A549 (cell line): ENCODE results near the gene CRNKL1. TPM values are rescaled to one million over a fixed set of nuclear protein-coding genes. Genes with fewer than 3 reads are reported as not detected.
A peak's percentile ranks its signal among the peaks of the same experiment; 100 is the strongest.

Experiments
- ATAC-seq, 2 experiments: fragments of 200-7000 bp in 1 of 2; fragments of >200 bp in 1 of 2; cut with Nextera tagmentation in 1 of 2; cut with Tn5 transposase in 1 of 2; 3 replicates each; pipeline versions ENCODE4 v1.8.0 to v1.9.1; 2018 to 2020; ENCODE audit warnings: mild to moderate bottlenecking in 1 of 2, moderate library complexity in 1 of 2
- CTCF ChIA-PET: fragments of 300-600 bp; sonication (Branson Sonifier 250); formaldehyde crosslinking; extraction: SDS; loops from one replicate; lab custom pipeline; 2021; ENCODE audit warnings: antibody characterized with exemption, inconsistent platforms; lab: Yijun Ruan, JAX
- POLR2A ChIA-PET: fragments of 350-600 bp; formaldehyde crosslinking; extraction: SDS; loops from one replicate; lab custom pipeline; 2021; ENCODE audit warnings: antibody characterized with exemption, inconsistent platforms; lab: Yijun Ruan, JAX
- DNase-seq, 2 experiments: peaks; one replicate each; pipeline versions ENCODE4 v3.0.0 to v3.0.0-alpha.2; 2011 to 2016; ENCODE audit warnings: low read depth in 1 of 2, low spot score in 1 of 2
- FAIRE-seq: peaks from 2 replicates; lab custom pipeline; 2011; peaks lifted over from hg19 to GRCh38; lab: Jason Lieb, UNC
- H3K27ac ChIP-seq, 2 experiments: fragments of >200 bp; sonication (Bioruptor Twin); formaldehyde crosslinking; 3 replicates each; pipeline ENCODE4 v1.5.1; 2016 to 2017
- H3K4me1 ChIP-seq: fragments of >200 bp; sonication (Bioruptor Twin); formaldehyde crosslinking; 3 replicates; pipeline ENCODE4 v1.6.1; 2016
- H3K4me2 ChIP-seq: fragments of >200 bp; sonication (Bioruptor Twin); formaldehyde crosslinking; 3 replicates; pipeline ENCODE4 v1.6.1; 2016
- H3K4me3 ChIP-seq: fragments of >200 bp; sonication (Bioruptor Twin); formaldehyde crosslinking; 3 replicates; pipeline ENCODE4 v1.5.1; 2016
- H3K9me3 ChIP-seq: fragments of >200 bp; sonication (Bioruptor Twin); formaldehyde crosslinking; 3 replicates; pipeline ENCODE4 v1.6.1; 2016
- CEBPB ChIP-seq, 2 experiments: fragments of >200 bp in 1 of 2; sonication (Bioruptor Twin) in 1 of 2; formaldehyde crosslinking in 1 of 2; IDR thresholded peaks; 2 replicates each; pipeline ENCODE4 v1.6.1; 2012 to 2016
- CHD2 ChIP-seq: fragments of 150-350 bp; IDR thresholded peaks from 2 replicates; pipeline ENCODE4 v1.6.1; 2014; ENCODE audit warnings: low read length; ENCODE audit not compliant: partially characterized antibody
- E2F6 ChIP-seq: IDR thresholded peaks from 2 replicates; pipeline ENCODE4 v1.6.1; 2012; ENCODE audit warnings: low read depth, borderline replicate concordance
- EHF ChIP-seq: fragments of 250-450 bp; sonication (Bioruptor Pico); IDR thresholded peaks from 2 replicates; pipeline ENCODE4 v1.5.0; 2020; ENCODE audit warnings: mild to moderate bottlenecking
- FOSL2 ChIP-seq, 2 experiments: fragments of 450-650 bp in 1 of 2; fragments of >200 bp in 1 of 2; sonication (Bioruptor Twin) in 1 of 2; formaldehyde crosslinking; IDR thresholded peaks; 2 replicates each; pipeline versions ENCODE4 v1.5.0 to v1.6.1; 2016 to 2020; ENCODE audit warnings: mild to moderate bottlenecking in 1 of 2, moderate library complexity in 1 of 2
- FOXS1 ChIP-seq: fragments of 250-450 bp; sonication (Bioruptor Pico); IDR thresholded peaks from 2 replicates; pipeline ENCODE4 v1.5.0; 2020; ENCODE audit warnings: mild to moderate bottlenecking, moderate library complexity
- HES2 ChIP-seq: fragments of >200 bp; sonication (Bioruptor Twin); formaldehyde crosslinking; IDR thresholded peaks from 2 replicates; pipeline ENCODE4 v1.6.1; 2016
- HEYL ChIP-seq: fragments of 250-450 bp; sonication (Bioruptor Pico); IDR thresholded peaks from 2 replicates; pipeline ENCODE4 v1.8.0; 2021; ENCODE audit warnings: mild to moderate bottlenecking, moderate library complexity
- HMGXB4 ChIP-seq: fragments of 250-450 bp; sonication (Bioruptor Pico); IDR thresholded peaks from 2 replicates; pipeline ENCODE4 v1.5.0; 2021; ENCODE audit warnings: mild to moderate bottlenecking, moderate library complexity, borderline replicate concordance
- HOXA7 ChIP-seq: fragments of 250-450 bp; sonication (Bioruptor Pico); IDR thresholded peaks from 2 replicates; pipeline ENCODE4 v1.5.0; 2020; ENCODE audit warnings: mild to moderate bottlenecking, moderate library complexity
- HOXB13 ChIP-seq: fragments of 250-450 bp; sonication (Bioruptor Pico); IDR thresholded peaks from 2 replicates; pipeline ENCODE4 v1.5.0; 2020; ENCODE audit warnings: low read depth, mild to moderate bottlenecking, moderate library complexity
- HOXB5 ChIP-seq: fragments of 250-450 bp; sonication (Bioruptor Pico); IDR thresholded peaks from 2 replicates; pipeline ENCODE4 v1.5.0; 2020; ENCODE audit warnings: mild to moderate bottlenecking, moderate library complexity
- MAZ ChIP-seq: fragments of 150-350 bp; IDR thresholded peaks from 2 replicates; pipeline ENCODE4 v1.6.1; 2014; ENCODE audit warnings: antibody characterized with exemption, low read depth, low read length, borderline replicate concordance
- NFE2L2 ChIP-seq: fragments of 150-350 bp; conservative IDR thresholded peaks from 2 replicates; pipeline ENCODE4 v1.6.1; 2014; ENCODE audit warnings: low read length
- NPAS2 ChIP-seq: fragments of 250-450 bp; sonication (Bioruptor Pico); IDR thresholded peaks from 2 replicates; pipeline ENCODE4 v1.8.0; 2022; ENCODE audit warnings: mild to moderate bottlenecking, moderate library complexity, borderline replicate concordance
- NR3C1 ChIP-seq: fragments of >200 bp; sonication (Bioruptor Twin); formaldehyde crosslinking; IDR thresholded peaks from 3 replicates; pipeline ENCODE4 v1.6.1; 2017
- PHF8 ChIP-seq: fragments of 200-600 bp; sonication (generic); IDR thresholded peaks from 2 replicates; pipeline ENCODE4 v1.6.1; 2016; ENCODE audit warnings: low read depth, mild to moderate bottlenecking, antibody characterized with exemption, moderate library complexity, borderline replicate concordance
- POLR2AphosphoS2 ChIP-seq: conservative IDR thresholded peaks from 2 replicates; pipeline ENCODE4 v1.6.1; 2012; ENCODE audit warnings: low read length, improper control_type of control experiment, inconsistent platforms
- RAD21 ChIP-seq, 2 experiments: fragments of >200 bp in 1 of 2; sonication (Bioruptor Twin) in 1 of 2; formaldehyde crosslinking in 1 of 2; IDR thresholded peaks in 1 of 2; conservative IDR thresholded peaks in 1 of 2; 2 replicates in 1 of 2; 3 replicates in 1 of 2; pipeline ENCODE4 v1.6.1; 2012 to 2018; ENCODE audit warnings: inconsistent platforms in 1 of 2
- RNF2 ChIP-seq: fragments of 200-600 bp; sonication (generic); IDR thresholded peaks from 2 replicates; pipeline ENCODE4 v1.6.1; 2016; ENCODE audit warnings: low read depth, mild to moderate bottlenecking, antibody characterized with exemption, moderate library complexity, borderline replicate concordance
- SMC3 ChIP-seq: fragments of >200 bp; sonication (Bioruptor Twin); formaldehyde crosslinking; IDR thresholded peaks from 3 replicates; pipeline ENCODE4 v1.6.1; 2018; ENCODE audit warnings: inconsistent platforms
- TFCP2L1 ChIP-seq: fragments of 250-450 bp; sonication (Bioruptor Pico); IDR thresholded peaks from 2 replicates; pipeline ENCODE4 v1.5.0; 2021; ENCODE audit warnings: mild to moderate bottlenecking
- TP53 ChIP-seq: fragments of 250-450 bp; sonication (Bioruptor Pico); IDR thresholded peaks from 2 replicates; pipeline ENCODE4 v1.5.0; 2021; ENCODE audit warnings: mild to moderate bottlenecking, moderate library complexity
- USF2 ChIP-seq: fragments of 450-650 bp; IDR thresholded peaks from 2 replicates; pipeline ENCODE4 v1.6.1; 2014; ENCODE audit warnings: antibody characterized with exemption
- ZC3H11A ChIP-seq: fragments of 450-650 bp; IDR thresholded peaks from 2 replicates; pipeline ENCODE4 v1.6.1; 2014; ENCODE audit warnings: antibody characterized with exemption, mild to moderate bottlenecking
- WGBS: methylation state at CpG from one replicate; pipeline ENCODE4 v1.1.6; 2017; ENCODE audit errors: missing lambda C conversion rate; 5-methylcytosine and 5-hydroxymethylcytosine counted together
- polyA plus RNA-seq, 4 experiments: library from polyadenylated mRNA; depleted of rRNA in 3 of 4; stranded (reverse); fragments of >200 nt; fragmentation: RNase III in 1 of 4; extraction: RNeasy Plus Mini Kit Qiagen cat#74134 plus additional on column Dnase treatment in 1 of 4; gene quantifications; 2 replicates in 3 of 4; 3 replicates in 1 of 4; pipeline ENCODE4 v1.2.3, GENCODE V29; 2011 to 2017

Gene CRNKL1
- polyA plus RNA-seq, 2 of the 4 experiments (the other 2 are of a cell fraction): 19.4 to 32.1 TPM

- no peak overlapping the region for H3K4me3 ChIP-seq
- no peaks in the 10 kb centered on the region for H3K4me1 ChIP-seq
- 89% methylated on average over 2 of the region's 2 CpGs for whole genome bisulfite sequencing
- ChIA-PET POLR2A (interaction anchor here (3.1 kb wide), 1 partner anchor 10 kb away, joined by 15 read pairs; the partner anchor contains the start of gene NAA20), CTCF (interaction anchor here (1.6 to 4.4 kb wide), 3 partner anchors 11 to 210 kb away, joined by 6 to 19 read pairs (median 7); partner anchors contain the start of gene NAA20)
- H3K27ac ChIP-seq: no peak overlapping the region
- no peak for ATAC-seq
- H3K4me2 ChIP-seq: no peak overlapping the region
- peak; percentile 56 for FAIRE-seq
- TF ChIP-seq HES2 (no peak), HOXA7 (CRISPR knock-in tag) (no peak)
- DNase-seq: no peak
- no peaks in the 10 kb centered on the region for H3K9me3 ChIP-seq
Observed at GRCh38 chr20:20027284-20027683, 25.0 kb downstream of the CRNKL1 start.

GRCh38 chr20:20024942-20025341 is 27.3 kb downstream of the CRNKL1 start:
- Histone ChIP-seq H3K27ac (no peak overlapping the region), H3K9me3 (no peaks in the 10 kb centered on the region), H3K4me2 (no peak overlapping the region), H3K4me3 (no peak overlapping the region), H3K4me1 (peaks cover 2% of the 10 kb centered on the region; the same call in 1 of the 3 replicates)
- ChIA-PET POLR2A (no interaction called here), CTCF (interaction anchor here (1.1 to 4.4 kb wide), 2 partner anchors 8 to 240 kb away, joined by 3 to 19 read pairs; partner anchors contain the start of gene NAA20)
- no peak for TF ChIP-seq HEYL
- no peak for TF ChIP-seq HOXA7 (CRISPR knock-in tag)
- TF ChIP-seq USF2: no peak
- no peak for TF ChIP-seq CHD2
- TF ChIP-seq TFCP2L1 (CRISPR knock-in tag): no peak
- TF ChIP-seq RAD21 (conservative IDR thresholded peaks at IDR 0.05 in 1 of 2, IDR thresholded peaks at IDR 0.05 in 1 of 2): no peak
- TF ChIP-seq POLR2AphosphoS2: no peak
- TF ChIP-seq NPAS2 (CRISPR knock-in tag): no peak
- TF ChIP-seq NFE2L2: no peak
- no peak for TF ChIP-seq FOSL2 (IDR thresholded peaks at IDR 0.05)
- TF ChIP-seq FOSL2 (CRISPR knock-in tag; IDR thresholded peaks at IDR 0.05): no peak
- no peak for TF ChIP-seq HOXB5
- DNase-seq (no peak), FAIRE-seq (peak; percentile 59), ATAC-seq (0 out of 6 replicates have a peak, but pooled peaks of 1 of the 2 experiments have one; percentile 21)

GRCh38 chr20:20023395-20023794 is 28.9 kb downstream of the CRNKL1 start:
- CTCF ChIA-PET: no interaction called here
- WGBS: 91% methylated on average over 3 of the region's 3 CpGs
- TF ChIP-seq HOXA7 (CRISPR knock-in tag) (no peak), RNF2 (no peak), PHF8 (no peak), CEBPB (IDR thresholded peaks at IDR 0.05) (no peak), ZC3H11A (no peak), EHF (CRISPR knock-in tag) (no peak), TP53 (no peak), HOXB13 (CRISPR knock-in tag) (no peak), NR3C1 (no peak), SMC3 (no peak), FOXS1 (CRISPR knock-in tag) (no peak), MAZ (no peak), E2F6 (no peak), NFE2L2 (no peak), HMGXB4 (CRISPR knock-in tag) (no peak)
- FAIRE-seq: no peak
- DNase-seq: no peak
- Histone ChIP-seq H3K9me3 (no peaks in the 10 kb centered on the region), H3K4me3 (no peak overlapping the region), H3K4me1 (peaks cover 18% of the 10 kb centered on the region), H3K4me2 (no peak overlapping the region), H3K27ac (no peak overlapping the region)
- POLR2A ChIA-PET: no interaction called here
- no peak for ATAC-seq
